GM12891 (cell line): Measurements from ENCODE around the gene FAF1.
A peak's percentile ranks its signal among the peaks of the same experiment; 100 is the strongest.

ENCODE experiments used
- DNase-seq: peaks from one replicate; pipeline ENCODE4 v3.0.0; 2011; ENCODE audit warnings: low spot score; ENCODE audit not compliant: insufficient read length
- FAIRE-seq: peaks from 2 replicates; lab custom pipeline; 2011; peaks lifted over from hg19 to GRCh38; lab: Jason Lieb, UNC
- PAX5 ChIP-seq: IDR thresholded peaks from 2 replicates; pipeline ENCODE4 v1.6.1; 2011; ENCODE audit warnings: low read length, moderate library complexity, mild to moderate bottlenecking; ENCODE audit not compliant: insufficient read depth, severe bottlenecking
- POLR2A ChIP-seq: IDR thresholded peaks from 2 replicates; pipeline ENCODE4 v1.6.1; 2011; ENCODE audit warnings: low read depth, low read length, control low read depth
- POLR2AphosphoS5 ChIP-seq: IDR thresholded peaks from 2 replicates; pipeline ENCODE4 v1.6.1; 2011; ENCODE audit warnings: low read depth, low read length, control low read depth
- POU2F2 ChIP-seq: IDR thresholded peaks from 2 replicates; pipeline ENCODE4 v1.6.1; 2011; ENCODE audit warnings: low read depth, mild to moderate bottlenecking, control low read depth, low read length, moderate library complexity
- SPI1 ChIP-seq: IDR thresholded peaks from 2 replicates; pipeline ENCODE4 v1.6.1; 2011; ENCODE audit warnings: low read depth, low read length, control low read depth
- TAF1 ChIP-seq: IDR thresholded peaks from 2 replicates; pipeline ENCODE4 v1.6.1; 2011; ENCODE audit warnings: low read depth, low read length, control low read depth

The FAF1 gene

DNA sequence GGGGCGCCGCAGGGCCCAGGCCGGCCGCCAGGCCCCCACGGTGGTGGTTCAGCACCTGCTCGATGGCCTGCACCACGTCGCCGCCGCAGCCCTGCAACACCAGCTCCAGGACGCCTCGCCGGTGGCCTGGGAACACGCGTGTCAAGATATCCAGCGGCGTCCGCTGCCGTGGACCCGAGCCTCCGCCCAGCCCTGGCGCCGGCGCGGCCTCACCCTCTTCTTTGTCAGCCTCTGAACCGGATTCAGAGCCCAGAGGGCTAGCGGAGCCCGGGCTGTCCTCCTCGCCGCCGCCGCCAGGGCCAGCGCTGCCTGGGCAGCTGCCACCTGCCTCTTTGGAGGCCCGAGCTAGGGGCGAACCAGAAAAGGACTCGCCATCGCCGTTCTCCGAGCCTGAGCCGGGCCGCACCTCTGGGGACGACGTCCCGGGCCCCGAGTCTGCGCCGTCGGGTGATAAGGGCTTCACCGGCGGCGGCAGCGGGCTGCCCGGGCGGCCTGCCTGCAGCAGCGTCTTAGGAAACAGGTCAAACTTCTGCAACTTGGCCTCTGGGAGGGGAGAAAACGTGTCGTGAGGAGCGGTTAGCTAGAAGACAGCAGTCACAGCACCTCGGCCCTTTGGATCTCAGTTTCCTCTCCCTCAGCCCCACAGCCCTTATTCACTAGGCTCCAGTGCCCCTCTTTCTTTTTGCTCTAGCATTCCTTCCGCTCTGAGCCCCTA is 540.7 kb downstream of the FAF1 start:
- no peak for DNase-seq
- FAIRE-seq = no peak
- TF ChIP-seq POLR2A = no peak
- TF ChIP-seq POU2F2 = no peak
- no peak for TF ChIP-seq SPI1
- TF ChIP-seq TAF1 = no peak
- no peak for TF ChIP-seq POLR2AphosphoS5
- no peak for TF ChIP-seq PAX5

- FAIRE-seq (no peak), DNase-seq (peak; percentile 32)
- TF ChIP-seq POU2F2 (no peak), POLR2A (no peak), PAX5 (no peak), POLR2AphosphoS5 (no peak), TAF1 (no peak), SPI1 (no peak)
These were observed 541.4 kb downstream of the FAF1 start for GRCh38 chr1:50418600-50419109.

- TF ChIP-seq POLR2A (no peak), POLR2AphosphoS5 (no peak), PAX5 (no peak), SPI1 (no peak), POU2F2 (no peak), TAF1 (no peak)
- DNase-seq (no peak), FAIRE-seq (no peak)
These were observed 542.0 kb downstream of the FAF1 start for GRCh38 chr1:50417946-50418599.

GRCh38 chr1:50417507-50417906 is 542.6 kb downstream of the FAF1 start:
- no peak for FAIRE-seq
- no peak for DNase-seq
- no peak for TF ChIP-seq TAF1
- no peak for TF ChIP-seq POLR2A
- no peak for TF ChIP-seq POLR2AphosphoS5
- TF ChIP-seq POU2F2 = no peak
- TF ChIP-seq PAX5 = no peak
- no peak for TF ChIP-seq SPI1

- DNase-seq (no peak), FAIRE-seq (no peak)
- TF ChIP-seq PAX5 (no peak), POU2F2 (no peak), POLR2AphosphoS5 (no peak), POLR2A (no peak), TAF1 (no peak), SPI1 (no peak)
These were observed 543.3 kb downstream of the FAF1 start for GRCh38 chr1:50416553-50417453.

DNA sequence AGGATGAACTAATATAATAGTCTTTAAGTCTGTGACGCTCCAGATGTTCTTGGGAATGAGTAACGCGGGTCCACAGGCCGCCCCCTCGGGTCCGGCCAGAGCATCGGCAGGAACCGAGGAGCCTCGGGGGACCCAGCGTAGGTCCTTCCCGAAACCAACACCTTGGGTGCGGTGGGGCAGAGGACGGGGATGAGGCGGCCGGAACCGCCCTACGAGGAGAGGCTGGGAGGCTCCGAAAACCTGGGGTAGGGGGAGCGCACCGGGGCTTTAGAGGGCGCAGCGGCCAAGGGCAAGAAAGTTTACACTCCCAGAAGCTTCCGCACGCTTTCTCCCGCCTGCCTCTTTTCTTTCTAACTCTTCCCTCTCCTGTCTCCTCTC is 543.9 kb downstream of the FAF1 start:
- TF ChIP-seq SPI1 (no peak), POLR2A (no peak), PAX5 (no peak), POU2F2 (no peak), POLR2AphosphoS5 (no peak), TAF1 (no peak)
- no peak for FAIRE-seq
- DNase-seq = no peak

DNA sequence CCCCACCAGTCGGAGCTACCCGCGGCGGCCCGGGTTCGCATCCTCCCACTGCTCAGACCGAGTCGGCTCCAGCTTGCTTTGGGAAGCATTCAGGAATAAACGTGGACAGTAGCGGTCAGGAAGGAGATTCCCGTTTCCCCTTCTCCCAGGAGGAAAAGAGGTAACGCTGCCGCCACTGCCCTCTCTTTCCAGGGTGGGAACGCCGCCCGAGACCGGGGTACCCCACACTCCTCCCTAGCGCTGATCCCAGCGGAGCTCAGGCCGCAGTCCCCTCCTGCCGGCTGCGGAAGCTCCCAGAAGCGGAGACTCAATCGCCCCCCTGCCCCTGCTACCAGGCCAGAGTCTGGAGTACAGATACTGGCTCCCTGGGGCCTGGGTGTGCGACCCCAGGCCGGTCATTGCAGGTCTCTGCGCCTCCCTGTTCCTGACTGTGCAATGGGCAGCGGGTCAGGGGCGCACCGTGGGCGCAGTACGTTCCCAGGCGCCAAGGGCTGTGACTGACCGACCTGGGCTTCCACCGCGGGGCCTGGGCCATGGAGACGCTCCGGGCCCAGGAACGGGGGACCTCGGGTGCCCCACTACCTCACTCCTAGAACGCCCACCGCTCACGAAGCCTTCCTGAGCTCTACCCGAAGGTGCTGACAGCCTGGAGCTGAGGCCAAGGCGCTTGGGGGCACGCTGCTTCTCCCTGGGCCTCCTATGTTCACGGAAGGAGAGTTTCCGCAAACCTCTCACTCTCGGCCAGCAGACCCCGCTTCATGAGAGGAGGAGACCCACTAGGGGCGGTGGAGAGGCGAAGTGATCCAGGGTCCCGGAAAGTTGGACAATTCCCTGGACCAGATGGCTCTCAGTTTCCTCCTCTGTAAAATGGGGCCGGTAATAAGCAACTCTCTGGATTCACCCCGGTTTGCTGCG is 544.6 kb downstream of the FAF1 start:
- no peak for TF ChIP-seq TAF1
- no peak for DNase-seq
- no peak for FAIRE-seq

DNA sequence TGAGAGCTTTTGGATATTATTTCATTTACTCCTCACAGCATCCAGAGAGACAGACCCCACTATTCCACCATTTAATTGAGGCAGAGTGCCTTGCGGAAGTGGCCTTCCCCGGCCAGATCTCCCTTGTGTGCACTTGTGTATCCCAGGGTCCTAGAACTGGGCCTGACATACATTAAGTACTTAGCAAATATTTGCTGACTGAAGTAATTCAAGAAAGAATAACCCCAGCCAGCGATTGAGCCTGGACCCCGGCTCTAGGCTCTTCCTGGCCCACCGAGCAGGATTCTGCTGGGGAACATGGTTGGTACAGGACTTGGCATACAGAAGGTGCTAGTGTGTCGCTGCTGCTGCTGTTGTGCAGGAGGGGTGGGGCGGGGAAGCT is 545.2 kb downstream of the FAF1 start:
- DNase-seq = no peak
- no peak for TF ChIP-seq PAX5
- no peak for TF ChIP-seq POLR2AphosphoS5
- TF ChIP-seq SPI1 = no peak
- TF ChIP-seq POLR2A = no peak
- TF ChIP-seq TAF1 = no peak
- TF ChIP-seq POU2F2 = no peak
- FAIRE-seq = no peak

DNA sequence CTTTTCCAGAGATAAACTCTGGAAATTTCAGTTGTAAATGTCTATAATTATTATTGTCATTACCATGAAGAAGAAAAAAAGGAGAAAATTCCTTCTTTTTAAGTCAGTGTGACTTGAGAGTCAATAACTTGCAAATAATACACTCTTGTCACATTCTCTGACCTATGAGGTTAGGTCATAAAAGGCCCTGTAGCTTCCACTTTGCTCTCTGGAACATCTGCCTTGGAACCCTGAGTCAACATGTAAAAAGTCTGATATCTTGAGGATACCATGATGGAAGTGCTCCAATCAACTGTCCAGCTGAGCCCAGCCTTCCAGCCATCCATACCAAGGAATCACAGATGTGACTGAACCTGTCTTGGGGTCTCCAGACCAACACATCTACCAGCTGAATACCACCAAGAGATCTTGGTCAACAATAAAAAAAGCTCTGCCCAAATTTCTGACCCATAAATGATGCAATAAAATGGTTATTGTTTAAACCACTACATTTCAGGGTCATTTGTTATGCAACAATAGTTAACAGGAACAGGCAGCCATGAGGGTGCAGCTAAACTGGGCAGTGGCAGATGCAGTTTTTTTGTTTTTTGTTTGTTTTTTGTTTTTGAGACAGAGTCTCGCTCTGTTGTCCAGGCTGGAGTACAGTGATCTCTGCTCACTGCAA is 547.1 kb downstream of the FAF1 start:
- no peak for TF ChIP-seq PAX5
- TF ChIP-seq SPI1 = no peak
- no peak for TF ChIP-seq POU2F2
- TF ChIP-seq TAF1 = no peak
- TF ChIP-seq POLR2A = no peak
- no peak for TF ChIP-seq POLR2AphosphoS5
- DNase-seq (no peak), FAIRE-seq (no peak)

DNA sequence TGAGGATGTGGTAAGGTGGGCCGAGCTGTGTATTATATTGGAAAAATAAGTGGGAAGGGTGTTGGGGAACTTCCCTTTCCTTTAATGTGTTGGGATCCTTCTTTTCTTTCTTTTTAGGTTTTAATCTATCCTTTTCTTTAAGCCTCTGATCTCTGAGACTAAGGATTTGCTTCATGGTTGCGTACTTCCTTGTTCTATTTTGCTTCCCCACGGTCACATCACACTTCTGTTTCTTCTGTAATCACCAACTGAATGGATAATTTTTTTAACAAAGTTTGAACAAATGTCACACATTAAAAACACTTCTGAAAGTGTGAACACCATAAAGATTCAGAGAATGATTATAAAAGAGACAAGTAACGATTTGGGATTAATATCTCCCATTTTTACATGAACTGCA is 554.3 kb downstream of the FAF1 start:
- TF ChIP-seq TAF1 = no peak
- TF ChIP-seq POLR2AphosphoS5 = no peak
- TF ChIP-seq POLR2A = no peak
- no peak for TF ChIP-seq PAX5
- no peak for TF ChIP-seq SPI1
- TF ChIP-seq POU2F2 = no peak
- FAIRE-seq (no peak), DNase-seq (no peak)
